HCT116 (cell line): Measurements from ENCODE around the gene KIAA1671. TPM values are rescaled to one million over a fixed set of nuclear protein-coding genes. Genes with fewer than 3 reads are reported as not detected.

Experiments
- ATAC-seq: fragments of 200-7000 bp; cut with Tn5 transposase; 2 replicates; pipeline ENCODE4 v1.9.1; 2020; ENCODE audit warnings: mild to moderate bottlenecking, moderate library complexity
- BruUV-seq: library from RNA; stranded (reverse); fragments of 400-500 nt; replicated peaks from 2 replicates; lab custom pipeline; 2021; lab: Mats Ljungman, UMichigan
- CTCF ChIA-PET: fragments of 300-600 bp; sonication (Branson Sonifier 250); formaldehyde crosslinking; loops from one replicate; lab custom pipeline; 2021; ENCODE audit warnings: antibody characterized with exemption; lab: Charles Lee
- POLR2A ChIA-PET: fragments of 300-600, 350-600 bp; sonication (Branson Sonifier 250); formaldehyde crosslinking; loops from one replicate; lab custom pipeline; 2021; ENCODE audit warnings: antibody characterized with exemption; lab: Charles Lee
- RAD21 ChIA-PET, 2 experiments: fragments of 300-600 bp; sonication (Branson Sonifier 250); formaldehyde crosslinking; loops; one replicate each; lab custom pipeline; 2023; ENCODE audit warnings: low total read pairs in 2 of 2; ENCODE audit not compliant: uncharacterized antibody in 2 of 2, unreplicated experiment in 2 of 2, low non-redundant PET in 1 of 2; lab: Charles Lee
- DNase-seq: peaks from one replicate; pipeline ENCODE4 v3.0.0-alpha.2; 2010; ENCODE audit warnings: low read depth, low spot score
- H2AFZ ChIP-seq: fragments of 200-600 bp; shearing (Covaris generic), sonication (generic); 2 replicates; pipeline ENCODE4 v1.6.1; 2017; ENCODE audit warnings: low read depth, mixed run types, mixed read lengths, antibody characterized with exemption, low read length; ENCODE audit not compliant: poor library complexity, severe bottlenecking
- H3K27ac ChIP-seq: 2 replicates; pipeline ENCODE4 v1.5.1; 2012; ENCODE audit warnings: low read depth, low read length
- H3K27me3 ChIP-seq: fragments of 200-600 bp; sonication (generic); 2 replicates; pipeline ENCODE4 v1.6.1; 2016; ENCODE audit warnings: mixed run types, low read length, mixed read lengths; ENCODE audit not compliant: insufficient read depth
- H3K36me3 ChIP-seq, 2 experiments: fragments of 200-500 bp in 1 of 2; fragments of 200-600 bp in 1 of 2; sonication (Bioruptor generic) in 1 of 2; sonication (generic) in 1 of 2; 2 replicates each; pipeline versions ENCODE4 v1.5.1 to v1.6.1; 2014 to 2016; ENCODE audit warnings: low read length in 2 of 2, inconsistent platforms in 1 of 2, mixed read lengths in 1 of 2, mixed run types in 1 of 2; ENCODE audit not compliant: insufficient read depth in 2 of 2, control insufficient read depth in 1 of 2
- H3K4me1 ChIP-seq, 2 experiments: fragments of 200-600 bp in 1 of 2; sonication (generic) in 1 of 2; 2 replicates each; pipeline versions ENCODE4 v1.5.1 to v1.6.1; 2012 to 2017; ENCODE audit warnings: low read length in 2 of 2, inconsistent platforms in 1 of 2, mild to moderate bottlenecking in 1 of 2, mixed read lengths in 1 of 2, mixed run types in 1 of 2, moderate library complexity in 1 of 2; ENCODE audit not compliant: insufficient read depth in 2 of 2, control insufficient read depth in 1 of 2
- H3K4me2 ChIP-seq: fragments of 200-600 bp; sonication (generic); 2 replicates; pipeline ENCODE4 v1.6.1; 2017; ENCODE audit warnings: mixed run types, low read length, mixed read lengths
- H3K4me3 ChIP-seq, 2 experiments: fragments of 200-600 bp in 1 of 2; sonication (generic) in 1 of 2; replicated peaks in 1 of 2; 2 replicates each; pipeline ENCODE4 v1.5.1; 2011 to 2016; ENCODE audit warnings: low read length in 2 of 2, control low read depth in 1 of 2, low read depth in 1 of 2, mild to moderate bottlenecking in 1 of 2, mixed read lengths in 1 of 2, mixed run types in 1 of 2
- H3K79me2 ChIP-seq: fragments of 200-600 bp; sonication (generic); 2 replicates; pipeline ENCODE4 v1.6.1; 2017; ENCODE audit warnings: mild to moderate bottlenecking, mixed run types, low read length, moderate library complexity, mixed read lengths; ENCODE audit not compliant: insufficient read depth
- H3K9ac ChIP-seq: fragments of 200-600 bp; sonication (generic); 2 replicates; pipeline ENCODE4 v1.6.1; 2016; ENCODE audit warnings: low read length, mixed read lengths
- H3K9me2 ChIP-seq: fragments of 200-600 bp; sonication (generic), shearing (Covaris generic); 2 replicates; pipeline ENCODE4 v1.6.1; 2017; ENCODE audit warnings: mixed run types, mild to moderate bottlenecking, moderate library complexity; ENCODE audit not compliant: insufficient read depth
- H3K9me3 ChIP-seq, 2 experiments: fragments of 200-500 bp in 1 of 2; fragments of 200-600 bp in 1 of 2; sonication (Bioruptor generic) in 1 of 2; sonication (generic) in 1 of 2; 2 replicates each; pipeline ENCODE4 v1.6.1; 2014 to 2017; ENCODE audit warnings: low read length in 2 of 2, mixed read lengths in 2 of 2, inconsistent platforms in 1 of 2, low read depth in 1 of 2, mild to moderate bottlenecking in 1 of 2, mixed run types in 1 of 2, moderate library complexity in 1 of 2; ENCODE audit not compliant: control insufficient read depth in 1 of 2, insufficient read depth in 1 of 2
- H4K20me1 ChIP-seq: fragments of 200-600 bp; sonication (generic), shearing (Covaris generic); 2 replicates; pipeline ENCODE4 v1.6.1; 2017; ENCODE audit warnings: mixed run types, mild to moderate bottlenecking, moderate library complexity; ENCODE audit not compliant: insufficient read depth
- CEBPB ChIP-seq: IDR thresholded peaks from 2 replicates; pipeline ENCODE4 v1.6.1; 2012; ENCODE audit warnings: low read depth
- CTCF ChIP-seq, 3 experiments: fragments of 200-600 bp in 1 of 3; sonication (generic) in 1 of 3; IDR thresholded peaks in 2 of 3; conservative IDR thresholded peaks in 1 of 3; 2 replicates each; pipeline ENCODE4 v1.5.1; 2012 to 2017; ENCODE audit warnings: low read depth in 2 of 3, low read length in 2 of 3, antibody characterized with exemption in 1 of 3, borderline replicate concordance in 1 of 3, control low read depth in 1 of 3, mild to moderate bottlenecking in 1 of 3, mixed read lengths in 1 of 3, mixed run types in 1 of 3, moderate library complexity in 1 of 3; ENCODE audit not compliant: insufficient read depth in 1 of 3
- EGR1 ChIP-seq: IDR thresholded peaks from 2 replicates; pipeline ENCODE4 v1.6.1; 2012; ENCODE audit warnings: low read depth
- FOSL1 ChIP-seq: IDR thresholded peaks from 2 replicates; pipeline ENCODE4 v1.6.1; 2012; ENCODE audit warnings: low read depth
- POLR2A ChIP-seq: IDR thresholded peaks from 2 replicates; pipeline ENCODE4 v1.7.0; 2011; ENCODE audit warnings: borderline replicate concordance; ENCODE audit not compliant: insufficient read depth, insufficient read length; ENCODE audit errors: extremely low read depth
- POLR2AphosphoS5 ChIP-seq: IDR thresholded peaks from 2 replicates; pipeline ENCODE4 v1.6.1; 2011; ENCODE audit warnings: mild to moderate bottlenecking, low read depth, low read length, moderate library complexity
- SIN3A ChIP-seq: IDR thresholded peaks from 2 replicates; pipeline ENCODE4 v1.6.1; 2012; ENCODE audit warnings: low read depth
- SP1 ChIP-seq: IDR thresholded peaks from 2 replicates; pipeline ENCODE4 v1.6.1; 2012; ENCODE audit warnings: low read depth
- SRF ChIP-seq: IDR thresholded peaks from 2 replicates; pipeline ENCODE4 v1.6.1; 2012; ENCODE audit warnings: low read depth
- YY1 ChIP-seq: IDR thresholded peaks from 2 replicates; pipeline ENCODE4 v1.6.1; 2011; ENCODE audit warnings: low read length, low read depth, moderate library complexity, mild to moderate bottlenecking; ENCODE audit not compliant: insufficient replicate concordance; ENCODE audit errors: extremely low read depth
- intact Hi-C: fragments of 100-400 bp; cut with micrococcal nuclease; formaldehyde crosslinking; loops from 2 replicates; pipeline ENCODE4 v1.10.0; 2022
- total RNA-seq: library from RNA; stranded (reverse); gene quantifications from one replicate; pipeline ENCODE4 v1.2.1, GENCODE V29; 2021; ENCODE audit not compliant: unreplicated experiment

The KIAA1671 gene
- total RNA-seq, 1 experiment from 2014 or later: 36.8 TPM

- RAD21 ChIA-PET: no interaction called here
- Histone ChIP-seq H3K36me3 (peaks cover 14 to 31% of the 10 kb centered on the region in 2 experiments; a peak in 3 of 4 replicates), H3K4me2 (no peak overlapping the region), H3K4me1 (peaks cover 0 to 23% of the 10 kb centered on the region in 2 experiments; a peak in 2 of 4 replicates), H3K9ac (no peak overlapping the region), H4K20me1 (no peaks in the 10 kb centered on the region), H3K27me3 (no peaks in the 10 kb centered on the region), H3K27ac (no peak overlapping the region), H3K9me2 (no peaks in the 10 kb centered on the region), H3K9me3 (peaks cover 0 to 5% of the 10 kb centered on the region in 2 experiments; a peak in 1 of 4 replicates), H3K79me2 (no peaks in the 10 kb centered on the region; the same call in 1 of the 2 replicates), H3K4me3 (no peak overlapping the region), H2AFZ (no peak overlapping the region)
- POLR2A ChIA-PET: no interaction called here
- intact Hi-C loops: no loop called here
- no peak for ATAC-seq
- no TSS peak for BruUV-seq
- TF ChIP-seq YY1: no peak
- TF ChIP-seq FOSL1: no peak
- TF ChIP-seq SIN3A: no peak
- TF ChIP-seq POLR2A: no peak
- no peak for TF ChIP-seq SP1
- no peak for TF ChIP-seq SRF
- no peak for TF ChIP-seq POLR2AphosphoS5
- no peak for DNase-seq
- CTCF ChIA-PET: interaction anchor here (0.9 to 4.7 kb wide), 5 partner anchors 100 to 281 kb away, joined by 3 to 44 read pairs (median 3); no protein-coding TSS in a partner anchor
These were observed 98.0 kb downstream of the KIAA1671 start for GRCh38 chr22:25050566-25050965.

GRCh38 chr22:25051073-25051472, 98.6 kb downstream of the KIAA1671 start:
- POLR2A ChIA-PET: no interaction called here
- H3K9me3 ChIP-seq: peaks cover 0 to 5% of the 10 kb centered on the region in 2 experiments; a peak in 1 of 4 replicates
- no peaks in the 10 kb centered on the region for H4K20me1 ChIP-seq
- CTCF ChIA-PET: interaction anchor here (0.6 to 4.7 kb wide), 5 partner anchors 92 to 151 kb away, joined by 3 to 44 read pairs (median 3); no protein-coding TSS in a partner anchor
- RAD21 ChIA-PET: no interaction called here
- intact Hi-C loops: no loop called here
- H3K9ac ChIP-seq: no peak overlapping the region
- ATAC-seq: peak; percentile 33; the same call in 1 of the 2 replicates
- H3K4me1 ChIP-seq: peaks cover 0 to 23% of the 10 kb centered on the region in 2 experiments; a peak in 2 of 4 replicates
- H3K36me3 ChIP-seq: peaks cover 14 to 31% of the 10 kb centered on the region in 2 experiments; a peak in 3 of 4 replicates
- H3K27ac ChIP-seq: no peak overlapping the region
- no peak overlapping the region for H2AFZ ChIP-seq
- DNase-seq: peak; percentile 23
- TF ChIP-seq CEBPB: no peak
- peak in 2 of 3 experiments; percentile 68 to 84; a peak in 4 of 6 replicates for TF ChIP-seq CTCF (IDR thresholded peaks at IDR 0.05 in 2 of 3, conservative IDR thresholded peaks at IDR 0.05 in 1 of 3; ENCODE audit: borderline replicate concordance in 1 of 3, insufficient read depth in 1 of 3, low read depth in 2 of 3, low read length in 2 of 3)
- no peak for TF ChIP-seq EGR1
- H3K79me2 ChIP-seq: no peaks in the 10 kb centered on the region; the same call in 1 of the 2 replicates
- BruUV-seq: no TSS peak
- H3K4me3 ChIP-seq: no peak overlapping the region
- no peak overlapping the region for H3K4me2 ChIP-seq
- no peaks in the 10 kb centered on the region for H3K9me2 ChIP-seq
- no peaks in the 10 kb centered on the region for H3K27me3 ChIP-seq
